Bronchus fibroblast of lung (primary cell): ENCODE data around the gene OR51E2. TPM values are rescaled to one million over a fixed set of nuclear protein-coding genes. Genes with fewer than 3 reads are reported as not detected.

Experiments used
- total RNA-seq: library from RNA; depleted of rRNA; stranded (reverse); fragments of >200 nt; gene quantifications from 2 replicates; pipeline ENCODE4 v1.2.3, GENCODE V29; 2015

Gene OR51E2, protein sequence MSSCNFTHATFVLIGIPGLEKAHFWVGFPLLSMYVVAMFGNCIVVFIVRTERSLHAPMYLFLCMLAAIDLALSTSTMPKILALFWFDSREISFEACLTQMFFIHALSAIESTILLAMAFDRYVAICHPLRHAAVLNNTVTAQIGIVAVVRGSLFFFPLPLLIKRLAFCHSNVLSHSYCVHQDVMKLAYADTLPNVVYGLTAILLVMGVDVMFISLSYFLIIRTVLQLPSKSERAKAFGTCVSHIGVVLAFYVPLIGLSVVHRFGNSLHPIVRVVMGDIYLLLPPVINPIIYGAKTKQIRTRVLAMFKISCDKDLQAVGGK
- not detected in 2 replicates for total RNA-seq

DNA sequence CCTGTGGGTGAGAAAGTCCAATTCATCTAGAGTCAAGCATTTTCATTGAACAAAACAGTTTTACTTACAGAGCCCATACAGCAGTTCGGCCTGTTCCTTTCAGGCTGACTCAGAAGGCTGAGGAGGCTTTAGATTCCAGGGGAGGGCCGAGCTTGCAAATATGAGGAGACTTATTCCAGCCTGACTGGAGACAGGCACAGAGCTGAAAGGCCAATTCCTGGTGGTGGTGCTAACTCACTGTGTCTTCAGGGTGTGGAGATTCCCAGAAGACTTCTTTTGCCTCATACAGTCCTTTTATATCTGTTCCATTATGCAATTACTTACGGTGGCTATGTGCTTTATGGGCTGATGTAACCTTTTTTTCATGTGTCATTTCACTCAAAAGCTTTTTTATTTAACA lies at the start of gene OR51E2:
TSS of gene OR51E2 (minus strand) at position 269 of the 400 bp plus-strand sequence. CDS start 15,142 bp downstream, outside the sequence.

DNA sequence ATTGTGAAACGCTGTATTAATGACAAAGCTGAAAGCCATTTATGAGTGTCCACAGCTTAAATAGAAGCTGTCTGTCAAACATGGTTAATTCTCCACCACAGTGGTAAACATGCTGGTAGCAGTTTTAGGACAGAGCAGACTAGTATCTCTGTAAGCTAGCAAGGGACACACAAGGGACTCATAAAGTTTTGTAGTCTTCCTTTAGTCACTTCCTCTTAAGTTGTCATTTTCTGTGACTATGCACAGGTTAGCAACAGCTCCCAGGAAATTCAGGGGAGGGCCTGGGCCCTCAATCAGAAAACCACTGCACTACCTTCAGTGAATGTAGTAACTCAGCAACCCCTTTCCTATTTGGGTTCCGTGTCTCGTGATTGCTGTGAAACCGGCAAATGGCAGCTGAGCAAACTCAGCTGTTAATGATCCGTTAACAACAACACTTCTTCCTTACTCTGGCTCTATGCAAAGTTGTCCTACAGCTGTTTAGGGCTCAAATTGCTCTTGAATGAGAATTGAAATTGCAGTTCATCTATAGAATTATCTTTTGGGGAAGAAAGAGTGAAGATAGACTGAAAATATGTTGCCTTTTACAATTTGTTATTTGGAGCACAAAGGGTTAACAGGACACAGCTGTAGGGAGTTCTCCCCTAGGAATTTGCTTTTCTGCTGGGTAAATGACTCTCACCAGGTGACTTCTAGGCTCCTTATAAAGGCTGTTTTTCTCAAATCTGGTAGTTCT lies 6.6 kb upstream of the OR51E2 start, which contains the start of gene MMP26:
TSS of gene MMP26 (plus strand) at position 731 of the 736 bp plus-strand sequence.

DNA sequence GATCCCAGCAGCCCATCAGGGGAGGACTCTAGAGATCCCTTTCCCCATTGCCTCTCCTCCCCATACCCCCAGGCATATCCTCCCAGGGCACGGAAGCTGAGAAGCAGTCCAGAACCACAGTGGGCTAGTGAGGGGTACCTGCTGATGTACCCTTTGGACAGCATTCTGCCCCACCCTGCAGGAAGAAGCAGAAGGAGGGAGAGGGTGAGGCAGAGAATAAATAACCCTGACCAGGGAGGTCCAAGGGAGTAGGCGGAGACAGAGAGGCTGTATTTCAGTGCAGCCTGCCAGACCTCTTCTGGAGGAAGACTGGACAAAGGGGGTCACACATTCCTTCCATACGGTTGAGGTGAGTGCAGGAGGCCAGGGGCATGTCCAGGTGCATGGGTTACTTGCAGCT lies 54.0 kb downstream of the OR51E2 start, which contains the start of gene OR51E1:
TSS of gene OR51E1 (plus strand) at position 301 of the 400 bp plus-strand sequence. CDS start 8,545 bp downstream, outside the sequence.

DNA sequence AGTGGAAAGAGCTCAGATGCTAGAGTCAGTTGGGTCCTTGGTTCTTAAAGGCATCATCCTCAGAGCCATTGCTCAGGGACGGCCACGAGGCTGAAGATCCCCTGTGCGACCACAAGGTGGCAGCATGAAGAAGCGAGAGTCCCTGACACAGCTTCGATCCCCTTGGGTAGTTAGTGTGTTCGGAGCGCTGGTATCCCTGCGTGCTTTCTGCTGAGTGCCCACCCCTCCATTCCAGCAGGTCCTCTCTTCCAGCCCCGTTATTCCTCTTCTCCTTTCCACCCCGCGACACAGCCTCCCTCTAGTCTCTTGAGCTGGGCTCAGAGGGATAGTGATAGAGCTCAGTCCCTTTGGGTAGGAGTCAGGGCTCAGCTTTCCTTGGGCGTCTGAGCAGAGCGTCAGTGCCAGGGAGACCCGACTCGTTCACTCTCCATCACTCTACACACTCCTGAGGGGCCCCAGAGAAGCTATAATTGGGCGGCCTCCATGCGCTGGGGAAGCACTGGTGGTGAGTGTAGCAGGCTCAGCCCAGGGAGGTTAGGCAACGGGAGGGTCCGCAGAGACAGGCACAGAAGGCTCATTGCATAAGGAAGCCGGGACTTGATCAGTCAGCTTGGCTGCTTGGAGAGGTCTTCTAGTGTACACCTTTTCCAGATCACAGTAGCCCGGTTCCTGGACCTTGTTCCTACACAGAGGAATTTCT lies 60.5 kb downstream of the OR51E2 start, which contains the start of gene OR51D1:
TSS of gene OR51D1 (plus strand) at position 516 of the 700 bp plus-strand sequence. CDS start 2,314 bp downstream, outside the sequence.

Other genes starting within 250 kb of the OR51E2 start
- not detected in 2 replicates for gene OR52K2, start 248.6 kb downstream of the OR51E2 start, total RNA-seq
- not detected in 2 replicates for gene OR52K1, start 215.2 kb downstream of the OR51E2 start, total RNA-seq
- not detected in 2 replicates for gene OR52M1, start 152.7 kb downstream of the OR51E2 start, total RNA-seq
- gene OR52I2, start 116.1 kb downstream of the OR51E2 start, total RNA-seq = not detected in 2 replicates
- gene OR52I1, start 103.8 kb downstream of the OR51E2 start, total RNA-seq = not detected in 2 replicates
- gene TRIM68, start 89.6 kb downstream of the OR51E2 start, total RNA-seq = 8.9 TPM in 2 replicates
- gene OR51D1, start 60.4 kb downstream of the OR51E2 start, total RNA-seq = not detected in 2 replicates
- not detected in 2 replicates for gene OR51E1, start 53.9 kb downstream of the OR51E2 start, total RNA-seq
- gene MMP26, start 6.9 kb upstream of the OR51E2 start, total RNA-seq = not detected in 2 replicates
- gene OR51F1, start 72.1 kb upstream of the OR51E2 start, total RNA-seq = not detected in 2 replicates
- not detected in 2 replicates for gene OR52R1, start 106.5 kb upstream of the OR51E2 start, total RNA-seq
- gene OR51F2, start 123.5 kb upstream of the OR51E2 start, total RNA-seq = not detected in 2 replicates
- not detected in 2 replicates for gene OR51S1, start 151.4 kb upstream of the OR51E2 start, total RNA-seq
- gene OR51T1, start 184.0 kb upstream of the OR51E2 start, total RNA-seq = not detected in 2 replicates
- gene OR51A7, start 205.9 kb upstream of the OR51E2 start, total RNA-seq = not detected in 2 replicates
- not detected in 2 replicates for gene OR51G2, start 221.5 kb upstream of the OR51E2 start, total RNA-seq
- not detected in 2 replicates for gene OR51G1, start 226.5 kb upstream of the OR51E2 start, total RNA-seq
- not detected in 2 replicates for gene OR51A4, start 249.8 kb upstream of the OR51E2 start, total RNA-seq